B cell (primary cell): ENCODE data around the gene FRG2C. TPM values are rescaled to one million over a fixed set of nuclear protein-coding genes. Genes with fewer than 3 reads are reported as not detected.
"Not testable (repeated sequence)": the region's sequence is repeated elsewhere in the genome, so short reads cannot be mapped to it uniquely, and the experiment has no call there.

Experiments used
- ATAC-seq: fragments of 200-7000 bp; cut with Tn5 transposase; one replicate; pipeline ENCODE4 v1.10.0; 2021; ENCODE audit warnings: low read depth, mild to moderate bottlenecking, moderate number of reproducible peaks, moderate library complexity
- CTCF ChIA-PET: fragments of 350-600 bp; sonication (Branson Sonifier 250); formaldehyde crosslinking; loops from one replicate; lab custom pipeline; 2021; ENCODE audit warnings: antibody characterized with exemption, inconsistent platforms; lab: Charles Lee
- POLR2A ChIA-PET: fragments of 350-600 bp; sonication (Branson Sonifier 250); formaldehyde crosslinking; loops from one replicate; lab custom pipeline; 2021; ENCODE audit warnings: antibody characterized with exemption; lab: Charles Lee
- DNase-seq: peaks from one replicate; pipeline ENCODE4 v3.0.0; 2013
- H2AFZ ChIP-seq: 2 replicates; pipeline ENCODE4 v1.6.1; 2012; ENCODE audit warnings: mild to moderate bottlenecking, low read depth, low read length; ENCODE audit not compliant: insufficient read depth, poor library complexity, severe bottlenecking
- H3K27ac ChIP-seq, 2 donors: 1 replicate in 1 of 2; 2 replicates in 1 of 2; pipeline ENCODE4 v1.5.1; 2012 to 2013; ENCODE audit warnings: low read length in 2 of 2, mild to moderate bottlenecking in 2 of 2, moderate library complexity in 1 of 2
- H3K27me3 ChIP-seq, 4 experiments: fragments of 200-600 bp in 1 of 4; sonication (generic) in 1 of 4; replicated peaks in 1 of 4; 1 replicate in 2 of 4; 2 replicates in 2 of 4; pipeline versions ENCODE4 v1.6.1 to v1.7.0; 2013 to 2016; ENCODE audit warnings: low read length in 3 of 4, mild to moderate bottlenecking in 2 of 4, mixed read lengths in 1 of 4, moderate library complexity in 1 of 4; ENCODE audit not compliant: insufficient read depth in 4 of 4, control insufficient read depth in 3 of 4; ENCODE audit errors: control extremely low read depth in 1 of 4
- H3K36me3 ChIP-seq, 2 experiments: replicated peaks in 1 of 2; 1 replicate in 1 of 2; 2 replicates in 1 of 2; pipeline versions ENCODE4 v1.6.1 to v1.7.1; 2013; ENCODE audit warnings: low read length in 1 of 2; ENCODE audit not compliant: insufficient read depth in 2 of 2, control insufficient read depth in 1 of 2; ENCODE audit errors: control extremely low read depth in 1 of 2, extremely low read depth in 1 of 2
- H3K4me1 ChIP-seq, 2 donors: fragments of 200-600 bp in 1 of 2; sonication (generic) in 1 of 2; 1 replicate in 1 of 2; 2 replicates in 1 of 2; pipeline versions ENCODE4 v1.5.1 to v1.6.1; 2013 to 2017; ENCODE audit warnings: low read length in 2 of 2; ENCODE audit not compliant: control insufficient read depth in 2 of 2, insufficient read depth in 2 of 2
- H3K4me2 ChIP-seq: replicated peaks from 2 replicates; pipeline ENCODE3; 2012; ENCODE audit warnings: mild to moderate bottlenecking, low read depth, low read length; ENCODE audit not compliant: poor library complexity, severe bottlenecking
- H3K4me3 ChIP-seq, 5 experiments: fragments of 200-600 bp in 1 of 5; sonication (generic) in 1 of 5; 1 replicate in 3 of 5; 2 replicates in 2 of 5; pipeline versions ENCODE4 v1.5.1 to v1.7.0; 2011 to 2016; ENCODE audit warnings: low read length in 4 of 5, mild to moderate bottlenecking in 4 of 5, low read depth in 2 of 5, control low read depth in 1 of 5, moderate library complexity in 1 of 5; ENCODE audit not compliant: insufficient read depth in 1 of 5; ENCODE audit errors: control extremely low read depth in 1 of 5, extremely low read depth in 1 of 5
- H3K79me2 ChIP-seq: fragments of 200-600 bp; sonication (generic); one replicate; pipeline ENCODE4 v1.6.0; 2016; ENCODE audit warnings: low read length; ENCODE audit not compliant: control insufficient read depth, insufficient read depth
- H3K9ac ChIP-seq: fragments of 200-600 bp; sonication (generic); 2 replicates; pipeline ENCODE4 v1.6.1; 2017; ENCODE audit warnings: mild to moderate bottlenecking, low read length, moderate library complexity
- H3K9me3 ChIP-seq, 3 donors: one replicate each; pipeline versions ENCODE4 v1.6.1 to v1.7.1; 2013; ENCODE audit warnings: low read length in 2 of 3; ENCODE audit not compliant: control insufficient read depth in 2 of 3, insufficient read depth in 1 of 3; ENCODE audit errors: control extremely low read depth in 1 of 3
- H4K20me1 ChIP-seq: 2 replicates; pipeline ENCODE4 v1.6.0; 2012; ENCODE audit warnings: mild to moderate bottlenecking, low read length; ENCODE audit not compliant: insufficient read depth, control insufficient read depth, poor library complexity, severe bottlenecking
- H3K27ac Mint-ChIP-seq: one replicate; pipeline ENCODE4 v1.8.0; 2021; ENCODE audit warnings: mixed read lengths
- H3K27me3 Mint-ChIP-seq: one replicate; pipeline ENCODE4 v1.8.0; 2021; ENCODE audit warnings: mixed read lengths
- H3K4me1 Mint-ChIP-seq: one replicate; pipeline ENCODE4 v1.8.0; 2021; ENCODE audit warnings: mixed read lengths
- H3K4me3 Mint-ChIP-seq: one replicate; pipeline ENCODE4 v1.8.0; 2021; ENCODE audit warnings: mixed read lengths
- H3K9me3 Mint-ChIP-seq: one replicate; pipeline ENCODE4 v1.8.0; 2022; ENCODE audit warnings: mixed read lengths; ENCODE audit not compliant: insufficient read depth
- CTCF ChIP-seq: fragments of 200-600 bp; IDR thresholded peaks from one replicate; pipeline ENCODE4 v1.8.0; 2022; ENCODE audit warnings: antibody characterized with exemption, mild to moderate bottlenecking
- WGBS: methylation state at CpG from one replicate; pipeline ENCODE4 v1.1.5; 2013; ENCODE audit warnings: missing lambda C conversion rate; ENCODE audit not compliant: insufficient coverage; 5-methylcytosine and 5-hydroxymethylcytosine counted together
- intact Hi-C: fragments of 100-400 bp; cut with micrococcal nuclease; formaldehyde crosslinking; loops from one replicate; pipeline ENCODE4 v1.10.0; 2022
- polyA plus RNA-seq: library from polyadenylated mRNA; depleted of rRNA; stranded (reverse); fragments of >200 nt; gene quantifications from 2 replicates; pipeline ENCODE4 v1.2.3, GENCODE V29; 2012
- total RNA-seq, 2 donors: library from RNA; stranded (reverse); fragments of 120-200 nt in 1 of 2; gene quantifications; 1 replicate in 1 of 2; 2 replicates in 1 of 2; pipeline versions ENCODE4 v1.2.3 to v1.2.4, GENCODE V29; 2013 to 2022

The FRG2C gene
- total and polyA plus RNA-seq, 2 donors (not counting 1 experiment from before 2014, with no cell fraction given): not detected

- H3K27me3 ChIP-seq, H3K27ac Mint-ChIP-seq, H3K79me2 ChIP-seq, H3K36me3 ChIP-seq, H3K27me3 Mint-ChIP-seq, H3K4me2 ChIP-seq, H3K9me3 ChIP-seq, H4K20me1 ChIP-seq, H3K4me1 ChIP-seq, H2AFZ ChIP-seq, ATAC-seq, H3K9me3 Mint-ChIP-seq, H3K9ac ChIP-seq, H3K27ac ChIP-seq, POLR2A ChIA-PET: not testable (repeated sequence)
- 35% methylated on average over 12 of the region's 20 CpGs for WGBS
- CTCF ChIA-PET: interaction anchor here (0.8 to 1.4 kb wide), 2 partner anchors 387 to 451 kb away, joined by 3 to 4 read pairs; no protein-coding TSS in a partner anchor
- TF ChIP-seq CTCF: peak; percentile 74
- peak overlapping the region; percentile 64 for H3K4me3 Mint-ChIP-seq
- DNase-seq: peak; percentile 48
- H3K4me3 ChIP-seq: peak overlapping the region in 1 of 5 experiments; percentile 26
- intact Hi-C loops: loop anchor here (5.0 to 10.0 kb wide), 2 partner anchors 388 to 451 kb away; no protein-coding TSS in a partner anchor
- H3K4me1 Mint-ChIP-seq: peaks cover 14% of the 10 kb centered on the region
These were observed 20.9 kb upstream of the FRG2C start for GRCh38 chr3:75643031-75643800.

- CTCF ChIA-PET: not testable (repeated sequence)
These were observed 18.6 kb upstream of the FRG2C start for GRCh38 chr3:75645548-75645947.

More at GRCh38 chr3:75645548-75645947, 18.6 kb upstream of the FRG2C start:
- H3K36me3 ChIP-seq, H3K4me3 Mint-ChIP-seq, H3K79me2 ChIP-seq, H3K27ac ChIP-seq, POLR2A ChIA-PET, DNase-seq, H3K9ac ChIP-seq, H3K27ac Mint-ChIP-seq, H3K27me3 Mint-ChIP-seq, H3K9me3 Mint-ChIP-seq, H3K4me1 ChIP-seq, ATAC-seq, H3K27me3 ChIP-seq, H3K4me3 ChIP-seq, H2AFZ ChIP-seq, H3K9me3 ChIP-seq, H4K20me1 ChIP-seq, H3K4me2 ChIP-seq: not testable (repeated sequence)
- H3K4me1 Mint-ChIP-seq: peaks cover 14% of the 10 kb centered on the region
- no CpG with 5 or more reads among the region's 4 CpGs for WGBS
- intact Hi-C loops: loop anchor here (10.0 kb wide), 1 partner anchor 391 kb away; no protein-coding TSS in a partner anchor
